CD14-positive monocyte (primary cell): ENCODE results near the gene RERE. TPM values are rescaled to one million over a fixed set of nuclear protein-coding genes. Genes with fewer than 3 reads are reported as not detected.

ENCODE experiments used
- DNase-seq, 3 donors: peaks; one replicate each; pipeline ENCODE4 v3.0.0-alpha.2; 2011 to 2022
- H2AFZ ChIP-seq: 2 replicates; pipeline ENCODE4 v1.6.0; 2012; ENCODE audit warnings: mild to moderate bottlenecking, low read depth, low read length, inconsistent platforms; ENCODE audit not compliant: insufficient read depth, poor library complexity, severe bottlenecking
- H3K27ac ChIP-seq, 2 donors: 1 replicate in 1 of 2; 2 replicates in 1 of 2; pipeline ENCODE4 v1.5.1; 2012 to 2013; ENCODE audit warnings: low read length in 2 of 2, control low read depth in 1 of 2, inconsistent platforms in 1 of 2, low read depth in 1 of 2, mild to moderate bottlenecking in 1 of 2
- H3K27me3 ChIP-seq, 2 donors: one replicate each; pipeline versions ENCODE4 v1.6.0 to v1.6.1; 2011 to 2013; ENCODE audit warnings: low read length in 2 of 2; ENCODE audit not compliant: control insufficient read depth in 2 of 2, insufficient read depth in 2 of 2
- H3K36me3 ChIP-seq, 2 donors: replicated peaks in 1 of 2; 1 replicate in 1 of 2; 2 replicates in 1 of 2; pipeline versions ENCODE4 v1.5.1 to v1.6.1; 2012 to 2013; ENCODE audit warnings: low read length in 2 of 2, control low read depth in 1 of 2, inconsistent platforms in 1 of 2, mild to moderate bottlenecking in 1 of 2; ENCODE audit not compliant: insufficient read depth in 2 of 2, control insufficient read depth in 1 of 2
- H3K4me1 ChIP-seq, 2 donors: 1 replicate in 1 of 2; 2 replicates in 1 of 2; pipeline versions ENCODE4 v1.5.1 to v1.6.1; 2012 to 2013; ENCODE audit warnings: low read length in 2 of 2, control low read depth in 1 of 2, inconsistent platforms in 1 of 2, mild to moderate bottlenecking in 1 of 2, moderate library complexity in 1 of 2; ENCODE audit not compliant: insufficient read depth in 2 of 2, control insufficient read depth in 1 of 2
- H3K4me2 ChIP-seq: replicated peaks from 2 replicates; pipeline ENCODE3; 2012; ENCODE audit warnings: low read length, moderate library complexity, mild to moderate bottlenecking; ENCODE audit not compliant: poor library complexity, severe bottlenecking; ENCODE audit errors: extremely low read depth
- H3K4me3 ChIP-seq, 3 experiments: fragments of 200-600 bp in 1 of 3; sonication (generic) in 1 of 3; replicated peaks in 1 of 3; 1 replicate in 2 of 3; 2 replicates in 1 of 3; pipeline ENCODE4 v1.5.1; 2011 to 2013; ENCODE audit warnings: low read length in 3 of 3, mild to moderate bottlenecking in 3 of 3, control low read depth in 2 of 3, low read depth in 2 of 3, inconsistent platforms in 1 of 3, moderate library complexity in 1 of 3
- H3K79me2 ChIP-seq: 2 replicates; pipeline ENCODE4 v1.6.0; 2012; ENCODE audit warnings: mild to moderate bottlenecking, control low read depth, inconsistent platforms, low read length, moderate library complexity; ENCODE audit not compliant: insufficient read depth
- H3K9ac ChIP-seq: 2 replicates; pipeline ENCODE4 v1.6.0; 2017; ENCODE audit warnings: low read length, mild to moderate bottlenecking; ENCODE audit not compliant: insufficient read depth, poor library complexity, severe bottlenecking
- H3K9me3 ChIP-seq, 2 donors: replicated peaks in 1 of 2; 1 replicate in 1 of 2; 2 replicates in 1 of 2; pipeline versions ENCODE4 v1.5.1 to v1.6.1; 2012 to 2013; ENCODE audit warnings: low read length in 2 of 2, control low read depth in 1 of 2; ENCODE audit not compliant: control insufficient read depth in 1 of 2, insufficient read depth in 1 of 2
- H4K20me1 ChIP-seq: 2 replicates; pipeline ENCODE4 v1.6.0; 2012; ENCODE audit warnings: mild to moderate bottlenecking, low read length, control low read depth, moderate library complexity; ENCODE audit not compliant: insufficient read depth
- H3K27ac Mint-ChIP-seq, 7 donors: one replicate each; pipeline ENCODE4 v1.8.0; 2020; ENCODE audit warnings: mild to moderate bottlenecking in 7 of 7, mixed read lengths in 7 of 7, moderate library complexity in 6 of 7, inconsistent platforms in 2 of 7
- H3K27me3 Mint-ChIP-seq, 3 donors: one replicate each; pipeline ENCODE4 v1.8.0; 2021 to 2022; ENCODE audit warnings: low read depth in 3 of 3, mild to moderate bottlenecking in 3 of 3, mixed read lengths in 3 of 3, moderate library complexity in 3 of 3, inconsistent platforms in 1 of 3
- H3K36me3 Mint-ChIP-seq, 2 donors: one replicate each; pipeline ENCODE4 v1.8.0; 2020; ENCODE audit warnings: mixed read lengths in 2 of 2, inconsistent platforms in 1 of 2, mild to moderate bottlenecking in 1 of 2
- H3K4me1 Mint-ChIP-seq: one replicate; pipeline ENCODE4 v1.8.0; 2020; ENCODE audit warnings: mild to moderate bottlenecking, mixed read lengths
- H3K4me3 Mint-ChIP-seq, 2 donors: one replicate each; pipeline ENCODE4 v1.8.0; 2020; ENCODE audit warnings: mild to moderate bottlenecking in 2 of 2, mixed read lengths in 2 of 2, moderate library complexity in 1 of 2
- H3K9me3 Mint-ChIP-seq, 7 donors: one replicate each; pipeline ENCODE4 v1.8.0; 2020 to 2022; ENCODE audit warnings: mixed read lengths in 7 of 7, mild to moderate bottlenecking in 6 of 7, moderate library complexity in 6 of 7, inconsistent platforms in 2 of 7
- CTCF ChIP-seq: fragments of 200-600 bp; IDR thresholded peaks from one replicate; pipeline ENCODE4 v1.8.0; 2022; ENCODE audit warnings: antibody characterized with exemption, mild to moderate bottlenecking
- WGBS: methylation state at CpG from one replicate; pipeline ENCODE4 v1.1.5; 2013; ENCODE audit warnings: missing lambda C conversion rate; ENCODE audit not compliant: insufficient coverage; 5-methylcytosine and 5-hydroxymethylcytosine counted together
- intact Hi-C, 2 donors: fragments of 100-400 bp; cut with micrococcal nuclease; formaldehyde crosslinking; loops; one replicate each; pipeline versions ENCODE4 v1.15.0 to v1.15.1; 2023
- polyA plus RNA-seq, 3 donors: library from polyadenylated mRNA; depleted of rRNA in 1 of 3; unstranded in 2 of 3; stranded (reverse) in 1 of 3; fragments of 300-500 nt in 2 of 3; fragments of >200 nt in 1 of 3; fragmentation: Illumina TruSeq in 2 of 3; gene quantifications; 1 replicate in 2 of 3; 2 replicates in 1 of 3; pipeline ENCODE4 v1.2.3, GENCODE V29; 2012 to 2021

Gene RERE
- polyA plus RNA-seq, 3 donors: 1.2 to 19.4 (median 3.8) TPM

GRCh38 chr1:8547791-8548190 lies 269.6 kb downstream of the RERE start:
- Histone ChIP-seq H3K4me2 (no peak overlapping the region), H3K36me3 (peaks cover 0 to 6% of the 10 kb centered on the region in 2 donors), H3K4me1 (no peaks in the 10 kb centered on the region), H3K9ac (no peak overlapping the region), H2AFZ (no peak overlapping the region), H4K20me1 (no peaks in the 10 kb centered on the region), H3K27ac (no peak overlapping the region), H3K79me2 (no peaks in the 10 kb centered on the region), H3K4me3 (no peak overlapping the region), H3K9me3 (no peaks in the 10 kb centered on the region), H3K27me3 (no peaks in the 10 kb centered on the region)
- Mint-ChIP-seq H3K4me3 (no peak overlapping the region), H3K27me3 (peaks cover 0 to 2% (median 0%) of the 10 kb centered on the region in 3 donors), H3K9me3 (peaks cover 0 to 2% (median 0%) of the 10 kb centered on the region in 7 donors), H3K27ac (no peak overlapping the region), H3K36me3 (peaks cover 12 to 21% of the 10 kb centered on the region in 2 donors), H3K4me1 (peaks cover 3% of the 10 kb centered on the region)
- intact Hi-C loops: no loop called here
- no peak for TF ChIP-seq CTCF
- no CpG with 5 or more reads among the region's 4 CpGs for WGBS
- no peak for DNase-seq

DNA sequence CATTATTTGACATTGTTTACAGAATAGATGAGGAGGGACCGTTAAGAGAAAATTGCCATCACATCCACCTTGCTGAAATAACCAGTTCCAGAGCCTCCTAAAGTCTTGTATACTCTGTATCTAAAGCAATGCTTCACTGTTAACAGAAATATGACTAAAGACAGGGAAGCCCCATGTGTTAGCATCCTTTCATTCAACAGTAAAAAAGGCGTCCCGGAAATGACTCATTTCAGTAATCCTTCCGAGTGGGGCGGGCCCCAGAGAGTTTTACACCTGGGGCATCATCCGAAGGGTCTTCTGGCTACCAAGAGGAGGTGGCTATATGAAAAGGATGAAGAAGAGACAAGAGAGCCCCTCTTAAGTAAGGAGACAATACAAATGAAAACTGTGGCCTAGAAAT lies 272.4 kb downstream of the RERE start:
- intact Hi-C loops: no loop called here
- Mint-ChIP-seq H3K9me3 (peaks cover 0 to 2% (median 0%) of the 10 kb centered on the region in 7 donors), H3K27ac (no peak overlapping the region), H3K36me3 (peaks cover 18 to 19% of the 10 kb centered on the region in 2 donors), H3K27me3 (peaks cover 0 to 2% (median 0%) of the 10 kb centered on the region in 3 donors), H3K4me1 (peaks cover 3% of the 10 kb centered on the region), H3K4me3 (no peak overlapping the region)
- H3K9me3 ChIP-seq: no peaks in the 10 kb centered on the region
- WGBS: no CpG with 5 or more reads among the region's 6 CpGs
- TF ChIP-seq CTCF: no peak
- no peaks in the 10 kb centered on the region for H3K27me3 ChIP-seq
- no peaks in the 10 kb centered on the region for H3K79me2 ChIP-seq
- no peak overlapping the region for H3K9ac ChIP-seq
- DNase-seq: no peak
- no peak overlapping the region for H2AFZ ChIP-seq
- H3K4me1 ChIP-seq: no peaks in the 10 kb centered on the region
- H3K36me3 ChIP-seq: no peaks in the 10 kb centered on the region
- H3K4me3 ChIP-seq: no peak overlapping the region
- no peak overlapping the region for H3K4me2 ChIP-seq
- H4K20me1 ChIP-seq: no peaks in the 10 kb centered on the region
- H3K27ac ChIP-seq: no peak overlapping the region
